ENCODE results near the gene ITIH5.

ITIH5 gene

DNA sequence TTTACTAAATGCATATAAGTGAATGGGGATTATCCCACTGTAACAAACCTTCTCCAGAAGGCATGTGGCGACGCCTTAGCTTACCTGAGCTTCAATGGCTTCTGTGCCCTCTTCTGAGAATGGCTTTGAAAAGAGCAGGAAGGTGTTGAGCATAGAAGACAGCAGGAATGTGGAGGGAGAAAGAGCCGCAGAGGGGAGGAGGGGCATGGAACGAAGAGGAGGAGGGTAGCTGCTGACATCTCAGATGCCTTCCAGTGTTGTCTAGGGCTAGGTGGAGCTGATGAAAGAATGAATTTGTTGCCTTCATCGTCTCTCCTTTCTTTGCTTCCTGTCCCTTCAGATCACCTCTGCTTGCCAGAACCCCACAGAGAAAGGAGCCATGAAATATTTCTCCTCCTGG, 86.2 kb downstream of the ITIH5 start:
- DNase-seq: no peak

DNA sequence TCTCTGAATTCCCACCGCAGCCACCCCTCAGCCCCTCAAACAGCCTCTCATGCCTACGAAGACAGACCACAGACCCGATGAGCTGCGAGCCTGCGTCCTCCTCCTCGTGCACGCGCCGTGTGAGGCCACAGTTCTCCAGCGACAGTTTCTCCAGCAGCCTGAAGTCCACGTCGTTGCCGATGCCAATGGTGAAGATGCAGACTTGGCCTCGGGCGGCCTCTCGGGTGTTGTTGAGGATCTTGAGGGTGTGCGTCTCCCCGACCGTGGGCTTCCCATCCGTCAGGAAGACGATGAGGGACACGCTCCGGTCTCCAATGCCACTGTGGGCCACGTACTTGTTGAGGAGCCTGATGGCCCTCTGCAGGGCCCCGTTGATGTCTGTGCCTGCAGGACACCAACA, 87.1 kb downstream of the ITIH5 start:
- DNase-seq: no peak

DNA sequence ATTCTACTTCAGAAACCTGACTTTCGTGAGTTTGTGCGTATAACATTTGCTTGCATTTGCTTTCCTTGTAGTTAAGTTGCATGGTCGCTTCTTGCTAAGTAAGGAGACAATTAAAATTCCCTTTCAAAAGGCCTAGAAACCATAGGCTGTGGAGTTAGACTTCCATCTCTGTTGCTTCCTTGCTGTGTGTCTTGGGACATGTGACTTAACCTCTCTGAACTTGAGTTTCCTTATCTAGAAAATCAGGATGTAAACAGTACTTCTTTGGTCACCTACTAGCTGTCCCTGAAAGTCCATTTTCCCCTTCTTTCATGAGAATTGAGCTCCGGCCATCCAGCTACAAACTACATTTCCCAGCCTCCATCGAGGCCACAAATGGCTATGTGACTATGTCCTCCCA, 89.2 kb downstream of the ITIH5 start:
- DNase-seq: no peak

DNA sequence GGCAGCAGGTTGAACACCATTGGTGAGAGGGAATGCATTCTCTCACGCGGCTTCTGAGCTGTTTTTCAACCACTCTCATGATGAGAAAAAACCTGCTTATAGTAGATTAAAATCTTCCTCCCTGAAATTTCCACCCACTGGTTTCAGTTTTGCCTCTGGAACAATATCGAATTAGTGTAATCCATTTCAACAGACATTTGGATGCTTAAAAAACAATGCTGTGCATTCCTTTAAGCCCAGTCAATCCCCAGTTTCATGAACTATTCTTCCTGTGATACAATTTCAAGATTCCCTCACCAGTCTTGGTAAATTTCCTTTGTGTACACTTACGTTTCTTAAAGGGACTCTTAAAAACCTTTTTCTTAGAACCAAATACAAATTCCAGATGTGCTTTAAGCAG, 89.6 kb downstream of the ITIH5 start:
- no peak for DNase-seq

DNA sequence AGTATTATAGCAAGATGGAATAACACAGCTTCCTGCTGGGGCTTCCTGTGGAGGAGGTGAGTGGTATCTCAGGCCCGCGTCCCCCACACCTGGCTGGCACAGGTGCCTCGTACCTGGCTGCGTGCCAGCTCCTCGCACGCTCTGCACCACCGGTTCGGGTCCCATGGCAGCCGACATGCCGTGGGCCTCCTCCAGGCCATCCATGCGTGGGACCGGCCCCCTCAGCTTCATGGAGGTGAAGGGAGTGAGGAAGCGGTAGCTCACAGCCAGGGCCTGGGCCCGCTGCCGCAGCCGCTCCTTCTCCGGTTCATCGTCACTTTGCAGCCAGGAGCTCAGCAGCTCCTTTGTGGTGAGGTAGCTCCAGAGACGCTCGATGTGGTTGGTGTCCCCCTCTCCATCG, 90.4 kb downstream of the ITIH5 start:
- DNase-seq: no peak

DNA sequence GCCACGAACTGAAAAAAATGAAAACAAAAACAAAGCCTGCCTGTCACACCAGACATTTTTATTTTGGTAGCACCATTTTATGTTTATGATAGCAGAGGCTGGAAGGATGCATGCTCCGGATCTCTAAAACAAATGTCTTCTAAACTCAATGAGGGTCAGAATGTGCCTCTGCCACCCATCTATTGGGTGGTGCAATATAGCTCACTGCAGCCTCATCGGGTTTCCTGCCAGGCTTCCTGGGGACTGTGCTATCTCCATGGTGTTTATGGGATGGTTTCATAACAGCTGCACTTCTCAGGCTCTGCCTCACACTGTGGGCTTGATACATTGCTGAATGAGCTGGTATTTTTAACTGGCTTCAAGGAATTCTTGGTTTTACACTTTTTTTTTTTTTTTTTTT, 94.4 kb downstream of the ITIH5 start:
- DNase-seq: no peak

DNA sequence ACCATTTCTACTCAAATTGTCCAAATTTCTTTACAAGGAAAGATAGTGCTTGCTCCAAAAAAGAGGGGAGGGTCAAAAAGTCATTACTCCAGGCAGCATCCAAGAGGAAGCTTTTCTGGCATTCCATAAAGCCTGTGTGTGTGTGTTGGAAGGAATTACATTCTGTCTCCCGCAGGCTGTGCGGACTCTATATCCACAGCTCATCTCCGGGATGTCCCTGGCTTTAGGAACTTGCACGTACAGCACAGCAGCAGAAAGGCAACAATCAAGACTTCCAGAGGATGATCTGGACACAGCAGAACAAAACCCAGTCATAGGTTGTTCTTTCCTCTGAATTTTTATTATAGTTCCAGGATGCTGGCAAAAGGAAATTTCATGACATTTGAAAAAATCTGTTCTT, 94.8 kb downstream of the ITIH5 start:
- no peak for DNase-seq

DNA sequence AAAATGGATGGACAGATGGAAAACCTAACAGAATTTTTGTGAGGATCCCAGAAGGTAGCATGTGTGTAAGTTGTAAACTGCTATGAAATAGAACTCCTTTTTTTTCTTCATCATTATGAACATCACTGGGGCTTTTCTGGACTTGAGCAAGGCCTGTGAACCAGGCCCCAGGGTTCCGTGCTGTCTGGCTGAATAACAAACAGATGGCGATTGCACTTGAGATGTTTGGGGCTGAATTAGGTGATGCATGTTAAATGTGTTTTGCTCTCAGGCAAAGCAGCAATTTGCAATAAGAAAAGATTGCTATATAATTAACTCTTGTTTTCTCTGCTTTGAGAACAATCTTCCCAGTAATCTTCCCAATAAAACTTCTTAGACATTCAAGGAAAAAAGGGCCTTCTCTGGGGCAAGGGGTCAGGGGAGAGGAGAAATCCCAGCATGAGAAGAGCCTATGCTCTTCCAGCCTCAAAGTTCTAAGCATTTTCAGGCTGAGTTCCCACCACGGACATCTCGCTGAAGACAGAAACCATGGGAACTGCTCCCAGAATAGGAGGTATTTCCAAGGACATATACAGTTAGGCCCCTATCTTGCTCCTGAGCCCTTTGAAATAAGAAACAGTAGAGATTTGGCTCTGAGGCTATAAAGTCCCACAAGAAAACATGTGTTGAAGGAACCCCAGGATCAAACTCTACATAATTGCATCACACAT, 98.7 kb downstream of the ITIH5 start:
- DNase-seq: no peak

DNA sequence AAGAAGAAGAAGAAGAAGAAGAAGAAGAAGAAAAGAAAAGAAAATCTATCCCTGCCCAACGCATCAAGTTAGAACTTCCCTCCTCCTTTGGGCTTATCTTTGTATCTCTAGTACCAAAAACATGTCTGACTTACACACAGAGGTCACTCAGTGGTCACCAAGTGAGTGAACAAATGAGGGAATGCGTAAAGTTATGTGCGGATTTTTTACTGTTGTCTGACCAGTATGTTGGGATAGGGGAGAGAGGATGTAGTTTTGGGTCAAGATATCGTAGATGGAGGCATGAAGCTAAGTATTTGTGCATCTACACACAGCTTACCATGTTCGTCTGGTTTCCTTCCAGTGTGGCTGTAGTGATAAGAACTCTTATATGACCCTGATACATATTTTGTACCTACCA, 99.9 kb downstream of the ITIH5 start:
- DNase-seq: no peak

DNA sequence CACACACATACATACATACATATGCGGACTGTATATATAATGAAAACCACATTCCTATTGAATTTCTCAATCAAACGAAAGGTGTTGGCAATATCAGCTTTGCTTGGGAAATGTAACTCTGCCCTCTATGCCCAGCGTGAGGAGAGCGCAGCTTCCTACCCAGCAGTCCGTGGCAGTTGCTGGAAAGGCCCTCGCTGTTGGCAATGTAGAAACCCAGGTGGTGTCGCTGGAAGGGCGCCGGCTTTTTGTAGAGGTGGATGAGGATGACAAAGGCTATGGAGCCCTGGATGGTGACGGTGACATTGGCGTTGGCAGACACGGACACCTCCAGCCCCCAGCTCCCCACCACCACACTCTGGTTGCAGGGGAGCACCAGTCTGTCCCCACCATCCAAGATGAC, 100.9 kb downstream of the ITIH5 start:
- DNase-seq: no peak

DNA sequence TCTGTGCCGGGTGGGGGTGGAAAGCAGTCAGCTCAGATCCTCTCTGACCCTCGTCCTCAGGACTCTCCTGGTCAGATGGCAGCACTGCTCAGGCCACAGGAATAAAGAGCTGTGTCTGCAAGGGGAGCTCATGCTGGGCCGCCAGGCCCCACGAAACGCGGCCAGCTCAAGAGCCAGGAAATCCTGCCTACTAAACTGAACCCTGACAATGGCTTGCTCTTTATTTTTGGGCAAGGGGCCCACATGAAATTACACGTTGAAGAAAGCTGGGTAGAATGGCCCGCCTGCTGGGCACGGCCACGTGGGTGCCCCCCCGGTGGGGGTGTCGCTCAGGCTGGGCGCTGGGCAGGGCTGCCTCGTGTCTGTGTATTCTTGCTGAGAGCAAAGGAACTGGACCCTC, 103.0 kb downstream of the ITIH5 start:
- DNase-seq: no peak

DNA sequence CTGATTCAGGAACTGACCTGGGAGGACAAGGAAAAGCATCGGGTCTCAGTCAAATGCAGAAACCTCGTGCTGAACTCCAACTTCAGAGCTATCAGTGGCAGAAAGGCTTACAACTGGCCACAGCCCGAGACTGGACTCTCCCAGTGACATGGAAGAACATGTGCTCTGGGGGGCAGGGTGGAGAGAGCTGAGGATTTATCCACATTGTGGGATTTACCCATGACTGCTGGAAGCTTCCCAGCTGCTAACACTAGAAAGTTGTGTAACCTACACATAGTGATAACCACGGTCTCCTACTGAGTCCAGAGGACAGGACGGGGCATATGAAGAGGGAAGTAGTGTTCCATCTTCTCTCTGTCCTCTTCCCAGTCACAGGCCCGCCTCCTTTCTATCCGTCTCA, 103.4 kb downstream of the ITIH5 start:
- no peak for DNase-seq

DNA sequence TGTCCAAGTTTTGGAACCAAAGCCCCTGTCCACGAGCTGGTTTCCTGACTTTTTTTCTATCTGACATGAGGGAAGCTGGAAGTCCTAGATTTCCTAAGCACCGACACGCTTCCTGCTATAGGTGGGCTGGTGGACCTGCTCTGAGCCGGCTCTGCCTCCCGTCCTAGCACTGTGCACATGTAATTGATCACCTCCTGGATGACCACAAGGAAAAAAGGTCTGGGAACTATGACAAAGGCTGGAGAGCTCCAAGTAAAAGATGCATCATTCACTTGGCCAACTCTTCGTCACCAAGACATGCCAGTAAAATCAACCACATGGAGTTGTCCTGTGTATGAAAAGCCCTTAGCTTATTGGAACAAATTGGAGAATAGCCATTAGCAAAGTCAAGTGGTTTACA, 104.8 kb downstream of the ITIH5 start:
- no peak for DNase-seq

DNA sequence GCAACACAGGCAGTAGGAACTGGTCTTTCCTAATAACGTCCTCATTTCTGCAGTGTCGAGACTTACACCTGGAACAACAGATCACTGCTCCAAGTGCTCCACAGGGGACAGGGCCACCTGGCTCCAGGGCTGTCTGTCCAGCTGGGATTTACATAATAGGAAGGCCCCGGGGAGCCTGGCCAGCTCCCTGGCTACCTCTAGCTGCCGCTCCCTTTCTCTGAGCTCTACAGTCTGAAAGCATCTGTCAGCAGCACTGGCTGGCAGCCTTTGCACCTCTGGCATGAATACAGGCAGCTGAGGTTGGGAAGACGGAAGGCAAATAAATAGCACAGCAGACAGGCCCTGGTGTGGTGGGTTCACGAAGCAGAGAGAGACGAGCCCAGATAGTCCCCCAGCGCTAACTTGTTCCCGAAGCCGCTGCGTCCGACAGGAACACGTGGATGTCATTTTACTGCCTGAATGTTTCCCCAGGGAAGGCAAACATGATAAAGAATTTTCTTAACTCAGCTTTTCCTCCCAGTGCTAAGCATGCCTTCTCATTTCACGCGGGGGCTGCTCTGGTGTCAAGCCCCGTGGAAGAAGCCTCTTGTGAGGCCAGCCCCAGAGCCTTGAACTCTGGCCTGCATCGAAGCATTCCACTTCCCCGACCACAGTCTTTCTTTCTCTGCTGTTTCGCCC, 105.4 kb downstream of the ITIH5 start:
- DNase-seq: no peak

DNA sequence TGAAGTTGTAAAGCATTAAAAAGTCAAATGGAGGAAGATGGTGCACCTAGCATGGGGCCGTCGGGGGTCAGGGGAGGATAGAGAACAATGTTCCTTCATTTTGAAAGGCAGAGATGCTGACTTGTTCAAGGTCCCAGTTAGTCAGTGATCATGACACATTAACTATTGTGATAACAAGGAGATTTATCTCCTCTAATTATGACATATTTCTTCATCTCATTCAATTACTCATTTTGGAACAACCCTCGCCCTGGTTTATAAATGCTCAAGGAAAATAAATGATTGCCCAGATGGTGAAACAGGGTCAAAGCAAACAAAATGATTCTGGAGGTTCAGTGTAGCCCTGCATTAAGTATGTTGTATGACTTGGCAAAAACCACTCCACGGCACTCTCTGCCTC, 106.2 kb downstream of the ITIH5 start:
- DNase-seq: no peak

DNA sequence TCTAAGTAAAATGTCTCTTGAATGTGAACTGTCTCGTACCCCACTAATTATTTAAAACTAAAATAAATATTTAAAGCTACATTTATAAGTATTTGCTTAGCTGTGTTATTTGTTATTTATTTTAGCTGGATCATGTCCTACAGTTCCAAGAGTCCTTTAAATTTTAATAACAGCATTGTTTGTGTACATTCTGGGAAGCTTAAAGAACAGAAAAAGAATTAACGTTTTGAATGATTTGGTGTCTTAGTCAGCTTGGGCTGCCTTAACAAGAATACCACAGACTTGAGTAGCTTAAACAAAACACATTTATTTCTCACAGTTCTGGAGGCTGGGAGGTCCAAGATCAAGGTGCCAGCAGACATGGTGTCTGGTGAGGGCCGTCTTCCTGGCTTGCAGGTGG, 107.4 kb downstream of the ITIH5 start:
- no peak for DNase-seq

DNA sequence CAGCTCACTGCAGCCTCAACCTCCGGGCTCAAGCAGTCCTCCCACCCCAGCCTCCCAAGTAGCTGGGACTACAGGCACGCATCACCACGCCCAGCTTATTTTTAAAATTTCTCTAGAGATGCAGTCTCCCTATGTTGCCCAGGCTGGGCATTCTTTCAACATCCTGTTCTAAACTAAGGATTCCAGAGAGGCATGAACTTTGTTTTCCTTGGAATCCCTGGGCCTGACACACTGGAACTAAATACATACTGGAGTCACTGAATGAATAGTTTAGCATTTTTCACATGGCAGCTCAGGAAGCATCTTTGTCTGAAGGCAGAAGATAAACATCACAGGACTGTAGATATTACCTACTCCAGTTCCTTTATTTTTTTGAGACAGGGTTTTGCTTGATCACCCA, 108.7 kb downstream of the ITIH5 start:
- DNase-seq: no peak

DNA sequence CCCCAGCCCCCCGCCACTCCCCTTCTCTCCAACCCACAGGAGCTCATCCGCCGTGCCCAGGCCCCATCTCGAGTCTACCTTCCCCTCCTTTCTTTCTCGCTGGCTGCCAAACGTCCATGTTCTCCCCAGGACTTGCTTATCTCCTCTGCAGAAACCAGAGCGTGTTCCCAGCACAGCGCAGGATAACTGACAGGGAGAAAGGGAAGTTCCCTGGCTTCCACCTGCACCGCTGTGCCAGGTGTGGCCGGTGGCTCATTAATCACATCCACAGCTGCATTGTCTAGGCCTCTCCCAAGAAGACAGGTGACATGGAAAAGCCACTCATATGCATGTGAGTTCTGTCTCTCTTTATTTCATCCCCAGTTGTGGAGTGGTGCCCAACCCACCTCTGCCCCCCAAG, 113.2 kb downstream of the ITIH5 start:
- DNase-seq: no peak

DNA sequence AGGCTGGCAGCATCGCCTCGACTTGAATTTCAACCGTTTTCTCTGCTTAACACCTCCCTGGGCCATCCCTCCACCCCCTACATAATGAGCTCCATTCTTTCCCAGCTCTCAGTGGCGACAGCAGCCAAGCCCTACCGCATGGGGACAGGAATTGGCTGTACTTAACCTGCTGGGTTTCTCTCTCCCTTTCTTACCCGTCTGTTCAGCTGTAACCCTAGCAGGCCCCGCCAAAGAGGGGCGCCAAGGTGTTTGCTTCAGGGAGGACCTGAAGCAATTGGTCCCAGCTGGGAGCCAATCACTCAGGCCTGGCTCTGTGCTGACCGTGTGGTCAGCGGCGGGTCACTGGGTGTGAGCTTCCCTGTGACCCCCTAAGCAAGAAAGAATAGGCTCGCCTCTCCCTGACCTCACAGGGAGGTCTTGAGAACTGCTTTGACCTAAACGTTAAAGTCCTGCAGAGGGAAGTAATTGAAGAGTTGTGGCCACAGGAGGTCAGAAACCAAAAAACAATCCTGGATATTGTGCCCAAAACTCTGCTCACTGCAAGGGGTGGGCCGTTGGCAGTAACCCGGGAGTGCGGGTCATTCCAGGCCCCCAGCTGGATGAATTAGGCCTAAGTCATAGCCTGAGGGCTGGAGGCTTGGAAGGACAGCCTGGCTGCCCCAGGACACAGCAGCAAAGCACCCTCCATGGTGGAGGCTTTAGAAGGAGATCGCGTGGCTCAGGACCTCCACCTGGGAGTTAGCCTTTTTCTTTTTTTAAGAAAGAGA, 114.6 kb downstream of the ITIH5 start:
- no peak for DNase-seq

DNA sequence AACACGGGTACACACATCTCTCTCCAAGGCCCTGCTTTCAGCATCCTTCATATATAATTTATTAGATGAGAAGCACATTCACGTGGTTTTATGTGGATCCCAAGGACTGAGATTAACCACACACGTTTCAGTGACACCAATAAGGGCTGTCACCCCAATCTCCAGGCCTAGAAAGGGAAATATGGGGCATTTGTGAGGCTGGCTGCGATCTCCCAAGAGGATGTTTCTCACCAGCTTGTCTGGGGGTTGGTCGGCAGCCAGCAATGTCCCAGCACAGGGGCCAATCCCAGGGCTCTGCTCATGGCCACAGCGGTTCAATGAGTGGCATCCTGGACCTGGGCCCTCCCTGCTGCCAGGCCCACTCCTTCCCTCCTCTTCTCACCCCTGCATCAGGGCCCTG, 115.5 kb downstream of the ITIH5 start:
- DNase-seq: no peak

DNA sequence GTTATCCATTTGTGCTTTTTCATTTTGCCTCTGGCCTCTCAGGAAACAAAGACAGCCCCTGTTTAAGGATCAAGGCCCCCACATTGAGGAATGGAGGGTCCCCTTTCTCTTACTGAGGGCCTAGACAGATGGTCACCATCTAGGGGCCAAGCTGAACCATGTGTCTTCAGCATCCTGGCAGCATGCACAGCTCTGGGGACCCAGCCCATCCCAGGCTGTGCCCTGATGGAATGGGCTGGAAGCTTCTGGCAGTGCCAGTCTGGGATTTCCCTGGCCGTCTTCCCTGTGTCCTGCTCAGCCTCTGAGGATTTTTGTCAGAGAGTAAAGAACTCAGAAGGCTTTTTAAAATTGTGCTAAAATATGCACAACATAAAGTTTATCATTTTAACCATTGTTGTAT, 116.8 kb downstream of the ITIH5 start:
- no peak for DNase-seq

DNA sequence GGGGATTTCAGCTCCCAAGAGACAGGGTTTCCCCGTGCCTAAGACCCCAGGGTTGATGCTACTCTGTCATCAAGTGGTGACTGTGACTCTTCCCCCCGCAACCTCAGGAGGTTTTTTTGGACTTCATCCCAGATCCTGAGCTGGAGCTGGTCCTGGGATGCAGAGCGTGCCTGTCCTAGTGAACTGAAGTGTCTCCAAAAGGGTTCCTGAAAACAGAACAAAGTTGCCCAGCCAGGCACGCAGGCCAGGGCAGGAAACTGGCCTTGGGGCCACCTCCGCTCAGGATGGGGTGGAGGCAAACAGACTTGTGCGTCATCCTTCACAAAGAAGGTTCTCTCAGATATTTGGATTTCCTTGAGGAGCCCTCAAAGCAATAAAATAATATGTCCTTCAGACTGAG, 118.9 kb downstream of the ITIH5 start:
- no peak for DNase-seq

DNA sequence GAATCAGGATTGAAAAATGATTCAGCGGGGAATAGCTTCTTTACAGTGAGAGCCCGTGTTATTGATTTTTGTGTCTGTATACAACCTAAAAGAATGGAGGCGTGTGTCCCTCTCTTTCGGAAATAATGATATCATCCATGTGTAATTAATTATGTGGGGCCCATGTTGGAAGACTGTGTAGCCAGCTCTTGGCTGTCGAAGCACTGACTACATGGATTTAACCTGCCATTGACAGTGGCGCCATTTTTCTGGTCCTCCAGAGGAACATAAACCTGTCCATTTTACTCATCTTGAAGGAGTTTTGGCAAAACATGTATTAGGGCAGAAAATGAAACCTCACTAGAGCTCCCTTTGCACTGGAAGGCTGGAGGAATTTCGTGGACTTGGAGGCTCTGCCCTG, 119.6 kb downstream of the ITIH5 start:
- no peak for DNase-seq

DNA sequence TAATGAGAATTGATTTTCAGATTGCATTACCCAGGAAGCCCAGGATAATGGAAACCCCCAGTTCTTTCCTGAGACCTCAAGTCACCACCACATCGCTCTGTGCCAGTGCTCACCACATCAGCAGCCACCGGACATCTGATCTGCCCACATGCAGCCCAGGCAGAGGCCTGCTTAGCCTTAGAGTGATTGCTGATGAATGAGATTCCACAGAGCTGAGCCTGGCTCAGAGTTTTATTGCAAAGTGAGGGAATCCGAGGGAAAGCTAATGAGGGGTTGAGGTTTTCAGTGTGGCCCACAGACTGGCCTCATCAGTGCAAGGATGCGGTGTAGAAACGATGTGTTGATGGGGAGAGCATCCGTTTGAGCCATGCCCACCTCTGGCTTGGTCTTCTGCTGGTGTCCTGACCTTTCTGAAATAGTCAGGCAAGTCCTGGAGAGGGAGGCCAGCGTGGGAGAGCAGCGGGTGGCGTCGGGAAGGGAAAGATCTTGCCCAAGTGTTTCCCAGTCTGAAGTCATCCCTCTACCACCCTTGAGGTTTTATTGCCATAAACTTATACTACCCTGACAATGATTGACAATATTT, 120.3 kb downstream of the ITIH5 start:
- no peak for DNase-seq

All from CD4-positive, alpha-beta T cell treated with Interleukin-6 for 4 hours (primary cell).